ENCODE measurements around the gene PPP1CA.

DNA sequence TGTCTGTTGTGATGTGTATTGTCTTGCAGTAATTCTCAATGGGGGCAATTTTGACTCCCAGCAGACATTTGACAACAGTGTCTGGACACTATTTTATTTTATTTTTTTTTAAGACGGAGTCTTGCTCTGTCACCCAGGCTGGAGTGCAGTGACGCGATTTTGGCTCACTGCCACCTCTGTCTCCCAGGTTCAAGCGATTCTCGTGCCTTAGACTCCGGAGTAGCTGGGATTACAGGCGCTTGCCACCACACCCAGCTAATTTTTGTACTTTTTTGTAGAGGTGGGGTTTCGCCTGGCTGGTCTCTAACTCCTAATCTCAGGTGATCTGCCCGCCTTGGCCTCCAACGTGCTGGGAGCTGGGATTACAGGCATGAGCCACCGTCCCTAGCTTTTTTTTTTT is 28.1 kb upstream of the PPP1CA start:
- no peak for TF ChIP-seq EZH2 (IDR thresholded peaks at IDR 0.05; ENCODE audit: insufficient read depth, poor library complexity, severe bottlenecking)
- TF ChIP-seq EZH2phosphoT487 (IDR thresholded peaks at IDR 0.05; ENCODE audit: insufficient read depth, low read depth) = no peak
